Pancreas (tissue), 10 donors: Measurements from ENCODE around the gene ANO9. TPM values are rescaled to one million over a fixed set of nuclear protein-coding genes. Genes with fewer than 3 reads are reported as not detected.

Experiments
- ATAC-seq, 4 donors: fragments of 200-7000 bp; cut with Tn5 transposase; one replicate each; pipeline versions ENCODE4 v1.8.0 to v1.9.1; 2020; ENCODE audit warnings: mild to moderate bottlenecking in 4 of 4, moderate library complexity in 4 of 4
- DNase-seq, 6 donors: peaks; one replicate each; pipeline ENCODE4 v3.0.0-alpha.2; 2020
- FAIRE-seq: peaks from 2 replicates; lab custom pipeline; 2012; peaks lifted over from hg19 to GRCh38; lab: Jason Lieb, UNC
- H3K27ac ChIP-seq, 4 donors: fragments of 200-600 bp; sonication (generic); 1 replicate in 3 of 4; 2 replicates in 1 of 4; pipeline versions ENCODE4 v1.5.0 to v1.8.0; 2020
- H3K27me3 ChIP-seq, 4 donors: fragments of 200-600 bp; one replicate each; pipeline ENCODE4 v1.8.0; 2021
- H3K36me3 ChIP-seq, 3 donors: fragments of 200-600 bp; sonication (generic) in 1 of 3; one replicate each; pipeline versions ENCODE4 v1.5.0 to v1.8.0; 2020 to 2021
- H3K4me1 ChIP-seq, 3 donors: fragments of 200-600 bp; one replicate each; pipeline ENCODE4 v1.8.0; 2021
- H3K4me3 ChIP-seq, 4 donors: fragments of 200-600 bp; sonication (generic) in 2 of 4; one replicate each; pipeline versions ENCODE4 v1.5.0 to v1.8.0; 2020 to 2021
- H3K9me3 ChIP-seq, 4 donors: fragments of 200-600 bp; one replicate each; pipeline ENCODE4 v1.8.0; 2021
- WGBS, 2 donors: extraction: QIAGEN DNeasy Blood & Tissue Kit; methylation state at CpG; one replicate each; pipeline ENCODE4 v1.1.7; 2013; 5-methylcytosine and 5-hydroxymethylcytosine counted together
- intact Hi-C, 3 donors: fragments of 100-400 bp; cut with DNase I; formaldehyde crosslinking; loops; one replicate each; pipeline versions ENCODE4 v1.11.1 to v1.14.2; 2022
- polyA plus RNA-seq, 2 donors: library from polyadenylated mRNA; stranded (reverse); fragments of 200-250 nt; gene quantifications; one replicate each; pipeline ENCODE4 v1.2.3, GENCODE V29; 2013
- total RNA-seq, 6 donors: library from RNA; stranded (reverse); fragmentation: NEBNext Ultra II Directional in 4 of 6; extraction: Animal tissue kit (Norgen Biotek cat#: 25700) in 4 of 6; gene quantifications; one replicate each; pipeline versions ENCODE4 v1.2.1 to v1.2.4, GENCODE V29; 2021 to 2023
- TF ChIP-seq, protein P1 (sequence below), 4 donors: fragments of 200-600 bp; sonication (generic) in 3 of 4; IDR thresholded peaks; one replicate each; pipeline versions ENCODE4 v1.5.0 to v1.8.0; 2021; ENCODE audit warnings: antibody characterized with exemption in 4 of 4
- donor health status: healthy with polysubstance abuse.
- donor health status: DM: no; HTN: no; CAD: no; lungs with moderate emphysema.
- donor health status: DM: no; HTN: no; CAD: no.
- donor health status: control.
- donor health status: control.
- donor health status: Bipolar disorder and iron deficiency.
- donor health status: DM: yes; HTN: yes; CAD: no.
- donor health status: DM: no; HTN: no; CAD: no.
- donor health status: DM: no; HTN: no; CAD: no.
- donor health status: DM: yes; HTN: yes; CAD: no.

The ANO9 gene
- total and polyA plus RNA-seq, 8 donors = 6.2 to 68.7 (median 14.9) TPM

- intact Hi-C loops = no loop called here
- peak in 2 of 6 donors; percentile 58 to 71 for DNase-seq
- no peak for FAIRE-seq
- Histone ChIP-seq H3K9me3 (no peaks in the 10 kb centered on the region), H3K4me1 (peaks cover 0 to 7% (median 0%) of the 10 kb centered on the region in 3 donors), H3K27ac (no peak overlapping the region), H3K27me3 (no peaks in the 10 kb centered on the region), H3K36me3 (no peaks in the 10 kb centered on the region), H3K4me3 (peak overlapping the region in 3 of 4 donors; percentile 42 to 61 (median 42))
- 41 to 55% methylated on average over 9 to 13 of the region's 13 CpGs for WGBS, 2 donors
- TF ChIP-seq, protein P1, sequence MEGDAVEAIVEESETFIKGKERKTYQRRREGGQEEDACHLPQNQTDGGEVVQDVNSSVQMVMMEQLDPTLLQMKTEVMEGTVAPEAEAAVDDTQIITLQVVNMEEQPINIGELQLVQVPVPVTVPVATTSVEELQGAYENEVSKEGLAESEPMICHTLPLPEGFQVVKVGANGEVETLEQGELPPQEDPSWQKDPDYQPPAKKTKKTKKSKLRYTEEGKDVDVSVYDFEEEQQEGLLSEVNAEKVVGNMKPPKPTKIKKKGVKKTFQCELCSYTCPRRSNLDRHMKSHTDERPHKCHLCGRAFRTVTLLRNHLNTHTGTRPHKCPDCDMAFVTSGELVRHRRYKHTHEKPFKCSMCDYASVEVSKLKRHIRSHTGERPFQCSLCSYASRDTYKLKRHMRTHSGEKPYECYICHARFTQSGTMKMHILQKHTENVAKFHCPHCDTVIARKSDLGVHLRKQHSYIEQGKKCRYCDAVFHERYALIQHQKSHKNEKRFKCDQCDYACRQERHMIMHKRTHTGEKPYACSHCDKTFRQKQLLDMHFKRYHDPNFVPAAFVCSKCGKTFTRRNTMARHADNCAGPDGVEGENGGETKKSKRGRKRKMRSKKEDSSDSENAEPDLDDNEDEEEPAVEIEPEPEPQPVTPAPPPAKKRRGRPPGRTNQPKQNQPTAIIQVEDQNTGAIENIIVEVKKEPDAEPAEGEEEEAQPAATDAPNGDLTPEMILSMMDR (IDR thresholded peaks at IDR 0.05) = no peak
- ATAC-seq = peak; percentile 30 to 44 (median 34)
These were observed 781 bp downstream of the ANO9 start for GRCh38 chr11:441043-441417.

DNA sequence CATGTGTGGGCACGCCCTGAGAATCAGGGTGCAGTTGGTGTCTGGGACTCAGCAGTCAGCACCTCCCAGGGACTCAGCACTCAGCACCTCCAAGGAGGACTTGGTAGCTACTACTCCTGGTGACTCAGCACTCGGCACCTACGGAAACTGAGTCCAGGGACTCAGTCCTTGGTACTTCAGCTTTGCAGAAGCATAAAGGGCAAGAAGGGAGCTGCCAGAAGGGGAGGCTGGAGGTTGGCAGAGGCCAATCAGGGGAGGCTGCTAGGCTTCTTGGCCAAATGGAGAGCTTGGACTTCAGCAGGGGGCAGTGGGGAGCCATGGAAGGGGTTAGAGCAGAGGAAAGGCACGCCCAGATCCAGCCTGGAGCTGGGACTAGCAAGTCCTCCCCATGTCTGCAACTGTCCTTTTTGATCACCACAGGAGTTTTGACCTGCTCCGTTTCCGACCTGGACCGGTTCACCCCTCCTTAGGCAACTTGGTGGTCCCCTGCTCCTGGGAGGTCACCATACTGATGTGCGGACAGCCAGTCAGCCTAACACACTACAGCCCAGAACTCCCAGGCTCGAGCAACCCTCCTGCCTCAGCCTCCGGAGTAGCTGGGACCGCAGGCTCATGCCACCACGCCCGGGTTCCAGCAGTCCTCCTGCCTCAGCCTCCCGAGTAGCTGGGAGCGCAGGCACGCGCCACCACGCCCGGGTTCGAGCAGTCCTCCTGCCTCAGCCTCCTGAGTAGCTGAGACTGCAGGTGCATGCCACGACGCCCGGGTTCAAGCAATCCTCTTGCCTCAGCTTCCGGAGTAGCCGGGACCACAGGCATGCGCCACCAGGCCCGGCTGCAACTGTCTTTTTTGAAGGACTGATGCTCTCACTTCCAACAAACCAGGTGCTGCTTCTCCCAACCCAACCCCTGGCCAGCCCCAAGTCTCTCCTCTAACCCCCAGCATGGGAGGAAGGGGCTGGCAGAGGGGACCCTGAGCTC is 1.5 kb downstream of the ANO9 start:
- H3K4me1 ChIP-seq = peaks cover 0 to 7% (median 0%) of the 10 kb centered on the region in 3 donors
- peak overlapping the region in 1 of 4 donors; percentile 61 for H3K4me3 ChIP-seq
- 90 to 92% methylated on average over 27 of the region's 27 CpGs for WGBS, 2 donors
- TF ChIP-seq, protein P1 (IDR thresholded peaks at IDR 0.05) = no peak
- no peaks in the 10 kb centered on the region for H3K27me3 ChIP-seq
- ATAC-seq = no peak
- intact Hi-C loops = no loop called here
- no peak overlapping the region for H3K27ac ChIP-seq
- no peaks in the 10 kb centered on the region for H3K9me3 ChIP-seq
- no peak for FAIRE-seq
- H3K36me3 ChIP-seq = no peaks in the 10 kb centered on the region
- DNase-seq = peak in 2 of 6 donors; percentile 39 to 53

- Histone ChIP-seq H3K36me3 (no peaks in the 10 kb centered on the region), H3K4me3 (no peak overlapping the region), H3K9me3 (no peaks in the 10 kb centered on the region), H3K27me3 (no peaks in the 10 kb centered on the region), H3K4me1 (peaks cover 0 to 7% (median 0%) of the 10 kb centered on the region in 3 donors), H3K27ac (no peak overlapping the region)
- DNase-seq (peak in 2 of 6 donors; percentile 50 to 69), ATAC-seq (no peak), FAIRE-seq (no peak)
- WGBS, 2 donors = 88 to 91% methylated on average over 23 of the region's 23 CpGs
- TF ChIP-seq, protein P1 (IDR thresholded peaks at IDR 0.05) = no peak
- intact Hi-C loops = no loop called here
These were observed 2.3 kb downstream of the ANO9 start for GRCh38 chr11:439315-440064.

DNA sequence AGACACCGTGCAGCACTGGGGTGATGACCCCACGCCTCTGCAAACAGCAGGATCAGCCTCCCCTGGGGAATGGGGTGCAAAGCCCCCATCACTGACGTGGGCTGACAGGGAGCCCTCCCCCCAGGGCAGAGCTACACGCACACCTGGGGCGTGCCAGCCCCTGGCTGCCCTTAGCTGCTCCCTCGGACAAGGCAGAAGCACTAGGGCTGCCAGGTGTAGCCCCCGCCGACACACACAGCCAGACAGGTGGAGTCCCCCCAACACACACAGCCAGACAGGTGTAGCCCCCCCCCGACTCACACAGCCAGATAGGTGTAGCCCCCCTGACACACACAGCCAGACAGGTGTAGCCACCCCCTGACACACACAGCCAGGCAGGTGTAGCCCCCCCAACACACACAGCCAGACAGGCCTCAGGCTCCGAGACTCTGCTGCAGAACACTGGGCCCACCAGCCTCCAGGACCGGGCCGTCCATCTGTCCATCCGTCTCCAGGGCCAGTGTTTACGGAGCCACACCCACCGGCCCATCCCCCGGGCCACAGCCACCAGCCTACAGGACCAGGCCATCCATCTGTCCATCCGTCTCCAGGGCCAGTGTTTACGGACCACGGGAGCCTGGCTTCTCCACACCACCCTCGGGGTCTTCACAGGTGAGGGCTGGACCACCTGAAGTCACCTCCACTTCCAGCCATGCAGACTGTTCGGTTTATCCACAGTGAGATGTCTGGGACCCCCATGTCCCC is 3.5 kb downstream of the ANO9 start:
- intact Hi-C loops = no loop called here
- H3K9me3 ChIP-seq = no peaks in the 10 kb centered on the region
- FAIRE-seq (no peak), DNase-seq (peak in 1 of 6 donors; percentile 60), ATAC-seq (no peak)
- no peaks in the 10 kb centered on the region for H3K36me3 ChIP-seq
- no peak overlapping the region for H3K27ac ChIP-seq
- WGBS, 2 donors = 89 to 92% methylated on average over 19 to 21 of the region's 21 CpGs
- no peak overlapping the region for H3K4me3 ChIP-seq
- TF ChIP-seq, protein P1 (IDR thresholded peaks at IDR 0.05) = no peak
- peaks cover 0 to 7% (median 0%) of the 10 kb centered on the region in 3 donors for H3K4me1 ChIP-seq
- H3K27me3 ChIP-seq = no peaks in the 10 kb centered on the region
